GM19035 (cell line): Measurements from ENCODE around the gene CTNNAL1.
"Not testable (repeated sequence)": the region's sequence is repeated elsewhere in the genome, so short reads cannot be mapped to it uniquely, and the experiment has no call there.

ENCODE experiments used
- ATAC-seq: cut with Tn5 transposase; IDR thresholded peaks from one replicate; pipeline ENCODE4 v1.9.1; 2021; ENCODE audit not compliant: unreplicated experiment

Gene CTNNAL1

GRCh38 chr9:109012876-109013678, at the start of gene CTNNAL1:
Gene CTNNAL1, minus strand, starts transcription at chr9:109013499. Its CDS starts 57 bp downstream, at chr9:109013442.
- ATAC-seq: peak; percentile 71

GRCh38 chr9:109062543-109062942, 49.2 kb upstream of the CTNNAL1 start:
- ATAC-seq: no peak

GRCh38 chr9:109060191-109060590, 46.9 kb upstream of the CTNNAL1 start:
- ATAC-seq: no peak

GRCh38 chr9:109053121-109053520, 39.8 kb upstream of the CTNNAL1 start:
- ATAC-seq: not testable (repeated sequence)

GRCh38 chr9:109052416-109052815, 39.1 kb upstream of the CTNNAL1 start:
- ATAC-seq: no peak

GRCh38 chr9:109051733-109052132, 38.4 kb upstream of the CTNNAL1 start:
- no peak for ATAC-seq

- ATAC-seq: no peak
These were observed 37.1 kb upstream of the CTNNAL1 start for GRCh38 chr9:109050444-109050843.

- ATAC-seq: no peak
These were observed 35.5 kb upstream of the CTNNAL1 start for GRCh38 chr9:109048822-109049221.

GRCh38 chr9:109047259-109047658, 34.0 kb upstream of the CTNNAL1 start:
- no peak for ATAC-seq

GRCh38 chr9:109046346-109046745, 33.0 kb upstream of the CTNNAL1 start:
- ATAC-seq: no peak

GRCh38 chr9:109043578-109043977, 30.3 kb upstream of the CTNNAL1 start:
- ATAC-seq: no peak

GRCh38 chr9:109040571-109040970, 27.3 kb upstream of the CTNNAL1 start:
- no peak for ATAC-seq

- ATAC-seq: no peak
These were observed 26.2 kb upstream of the CTNNAL1 start for GRCh38 chr9:109039539-109039938.

GRCh38 chr9:109037946-109038715, 24.8 kb upstream of the CTNNAL1 start:
- ATAC-seq: no peak

GRCh38 chr9:109036744-109037680, 23.7 kb upstream of the CTNNAL1 start:
- ATAC-seq: no peak

GRCh38 chr9:109035684-109036423, 22.6 kb upstream of the CTNNAL1 start:
- no peak for ATAC-seq

GRCh38 chr9:109033941-109034700, 20.8 kb upstream of the CTNNAL1 start:
- ATAC-seq: no peak

GRCh38 chr9:109031241-109031640, 17.9 kb upstream of the CTNNAL1 start:
- ATAC-seq: no peak

- no peak for ATAC-seq
These were observed 17.1 kb upstream of the CTNNAL1 start for GRCh38 chr9:109030426-109030825.

- ATAC-seq: no peak
These were observed 15.2 kb upstream of the CTNNAL1 start for GRCh38 chr9:109028457-109028856.
